Neural progenitor cell (in vitro differentiated cells): ENCODE measurements around the gene SUB1. TPM values are rescaled to one million over a fixed set of nuclear protein-coding genes. Genes with fewer than 3 reads are reported as not detected.
"Not testable (repeated sequence)": the region's sequence is repeated elsewhere in the genome, so short reads cannot be mapped to it uniquely, and the experiment has no call there.

Experiments
- DNase-seq: peaks from one replicate; pipeline ENCODE4 v3.0.0-alpha.2; 2016; ENCODE audit warnings: low spot score
- H2AFZ ChIP-seq: fragments of 200-600 bp; sonication (generic); replicated peaks from 2 replicates; pipeline ENCODE4 v1.6.1; 2016; ENCODE audit warnings: antibody characterized with exemption
- H3F3A ChIP-seq: fragments of 200-600 bp; sonication (generic); 2 replicates; pipeline ENCODE4 v1.6.1; 2016; ENCODE audit warnings: antibody characterized with exemption, low read depth
- H3K27ac ChIP-seq: fragments of 200-600 bp; sonication (generic); 2 replicates; pipeline ENCODE4 v1.5.1; 2016; ENCODE audit warnings: mild to moderate bottlenecking
- H3K27me3 ChIP-seq: fragments of 200-600 bp; sonication (generic); 2 replicates; pipeline ENCODE4 v1.6.1; 2016; ENCODE audit warnings: mild to moderate bottlenecking, moderate library complexity
- H3K36me3 ChIP-seq: fragments of 200-600 bp; sonication (generic); 2 replicates; pipeline ENCODE4 v1.5.1; 2016
- H3K4me1 ChIP-seq: fragments of 200-600 bp; sonication (generic); 2 replicates; pipeline ENCODE4 v1.6.1; 2016; ENCODE audit warnings: mixed run types
- H3K4me2 ChIP-seq: fragments of 200-600 bp; sonication (generic); 2 replicates; pipeline ENCODE4 v1.6.1; 2016
- H3K4me3 ChIP-seq: fragments of 200-600 bp; sonication (generic); 2 replicates; pipeline ENCODE4 v1.5.1; 2016
- H3K79me2 ChIP-seq: fragments of 200-600 bp; sonication (generic); 2 replicates; pipeline ENCODE4 v1.6.1; 2016; ENCODE audit warnings: low read depth
- H3K9ac ChIP-seq: fragments of 200-600 bp; sonication (generic); 2 replicates; pipeline ENCODE4 v1.6.1; 2016
- H3K9me3 ChIP-seq: fragments of 200-600 bp; sonication (generic); 2 replicates; pipeline ENCODE4 v1.5.1; 2016; ENCODE audit warnings: low read depth
- H4K20me1 ChIP-seq: fragments of 200-600 bp; sonication (generic); 2 replicates; pipeline ENCODE4 v1.6.1; 2016; ENCODE audit warnings: low read depth
- H3K27ac Mint-ChIP-seq: 3 replicates; pipeline ENCODE4 v1.8.0; 2021; ENCODE audit warnings: mixed read lengths
- H3K27me3 Mint-ChIP-seq: 2 replicates; pipeline ENCODE4 v1.8.0; 2022; ENCODE audit warnings: low read depth, mild to moderate bottlenecking, inconsistent platforms, moderate library complexity, mixed read lengths; ENCODE audit not compliant: insufficient read depth
- H3K36me3 Mint-ChIP-seq: 3 replicates; pipeline ENCODE4 v1.8.0; 2021; ENCODE audit warnings: mixed read lengths
- H3K4me1 Mint-ChIP-seq: 3 replicates; pipeline ENCODE4 v1.8.0; 2021; ENCODE audit warnings: mixed read lengths
- H3K4me3 Mint-ChIP-seq: 3 replicates; pipeline ENCODE4 v1.8.0; 2021; ENCODE audit warnings: mild to moderate bottlenecking, moderate library complexity, mixed read lengths
- H3K9me3 Mint-ChIP-seq: 3 replicates; pipeline ENCODE4 v1.8.0; 2020; ENCODE audit warnings: mixed read lengths
- CTCF ChIP-seq: fragments of 200-600 bp; sonication (generic); IDR thresholded peaks from 2 replicates; pipeline ENCODE4 v1.5.1; 2017; ENCODE audit warnings: antibody characterized with exemption, mild to moderate bottlenecking
- EZH2 ChIP-seq: fragments of 200-600 bp; sonication (generic); IDR thresholded peaks from 2 replicates; pipeline ENCODE4 v1.6.1; 2017; ENCODE audit warnings: antibody characterized with exemption, mild to moderate bottlenecking, moderate library complexity
- EZH2phosphoT487 ChIP-seq: fragments of 200-600 bp; sonication (generic); IDR thresholded peaks from 2 replicates; pipeline ENCODE4 v1.6.1; 2017; ENCODE audit warnings: antibody characterized with exemption
- total RNA-seq: library from RNA; depleted of rRNA; stranded (reverse); fragments of >200 nt; gene quantifications from 2 replicates; pipeline ENCODE4 v1.2.3, GENCODE V29; 2015; ENCODE audit warnings: low replicate concordance

Gene SUB1
- 324 and 789 TPM in 2 replicates for total RNA-seq

GRCh38 chr5:32585446-32586275 is at the start of gene SUB1:
Gene SUB1, plus strand, starts transcription at chr5:32585557. Its CDS starts 2,956 bp downstream, at chr5:32588513.
- H4K20me1 ChIP-seq, result peaks cover 43% of the 10 kb centered on the region
- Mint-ChIP-seq H3K4me1 (peaks cover 26% of the 10 kb centered on the region), H3K9me3 (peaks cover 2% of the 10 kb centered on the region), H3K27ac (peak within 1 kb of the TSS; percentile 93), H3K36me3 (peaks cover 2% of the 10 kb centered on the region), H3K27me3 (peaks cover 5% of the 10 kb centered on the region), H3K4me3 (peak within 1 kb of the TSS; percentile 91)
- H3K27me3 ChIP-seq, result no peaks in the 10 kb centered on the region
- H3K4me3 ChIP-seq, result peak within 1 kb of the TSS; percentile 85
- H2AFZ ChIP-seq, result peak within 1 kb of the TSS; percentile 81
- peaks cover 7% of the 10 kb centered on the region for H3K4me1 ChIP-seq
- H3K9ac ChIP-seq, result peak within 1 kb of the TSS; percentile 93
- H3K4me2 ChIP-seq, result peak within 1 kb of the TSS; percentile 80
- no peak for TF ChIP-seq EZH2phosphoT487
- peak; percentile 18 for TF ChIP-seq CTCF
- no peak for TF ChIP-seq EZH2
- peaks cover 6% of the 10 kb centered on the region for H3K36me3 ChIP-seq
- DNase-seq, result peak; percentile 97
- H3K9me3 ChIP-seq, result no peaks in the 10 kb centered on the region
- H3K79me2 ChIP-seq, result peaks cover 47% of the 10 kb centered on the region
- H3K27ac ChIP-seq, result peak within 1 kb of the TSS; percentile 95
- peaks cover 5% of the 10 kb centered on the region for H3F3A ChIP-seq

GRCh38 chr5:32536246-32536645 is 49.1 kb upstream of the SUB1 start:
- H3K36me3 ChIP-seq, result no peaks in the 10 kb centered on the region
- no peak overlapping the region for H3K4me3 ChIP-seq
- no peak overlapping the region for H3K4me3 Mint-ChIP-seq
- H3K9me3 Mint-ChIP-seq, result peaks cover 2% of the 10 kb centered on the region
- H3K9ac ChIP-seq, result no peak overlapping the region
- no peaks in the 10 kb centered on the region for H3K36me3 Mint-ChIP-seq
- H3F3A ChIP-seq, result no peaks in the 10 kb centered on the region
- H3K4me2 ChIP-seq, result no peak overlapping the region
- H3K27me3 Mint-ChIP-seq, result peaks cover 3% of the 10 kb centered on the region
- no peak for TF ChIP-seq EZH2
- no peak for TF ChIP-seq CTCF
- no peak for TF ChIP-seq EZH2phosphoT487
- no peaks in the 10 kb centered on the region for H3K9me3 ChIP-seq
- no peak overlapping the region for H2AFZ ChIP-seq
- no peak for DNase-seq
- H3K79me2 ChIP-seq, result no peaks in the 10 kb centered on the region
- no peaks in the 10 kb centered on the region for H3K4me1 ChIP-seq
- no peaks in the 10 kb centered on the region for H4K20me1 ChIP-seq
- no peak overlapping the region for H3K27ac ChIP-seq
- no peaks in the 10 kb centered on the region for H3K27me3 ChIP-seq
- H3K4me1 Mint-ChIP-seq, result peaks cover 37% of the 10 kb centered on the region
- no peak overlapping the region for H3K27ac Mint-ChIP-seq

- H3K27ac Mint-ChIP-seq, H3K4me3 Mint-ChIP-seq, H3K27me3 Mint-ChIP-seq, H4K20me1 ChIP-seq, H3K4me1 ChIP-seq, H3K9me3 Mint-ChIP-seq, H3F3A ChIP-seq, H2AFZ ChIP-seq, DNase-seq, H3K9me3 ChIP-seq, H3K36me3 ChIP-seq, H3K27ac ChIP-seq, H3K27me3 ChIP-seq, H3K9ac ChIP-seq, H3K79me2 ChIP-seq, H3K36me3 Mint-ChIP-seq, H3K4me2 ChIP-seq, H3K4me3 ChIP-seq: not testable (repeated sequence)
- peaks cover 25% of the 10 kb centered on the region for H3K4me1 Mint-ChIP-seq
Measured at GRCh38 chr5:32537437-32538029, 47.8 kb upstream of the SUB1 start.
